GM21526 (cell line): Measurements from ENCODE around the gene PIAS3.

ENCODE experiments used
- ATAC-seq: cut with Tn5 transposase; IDR thresholded peaks from one replicate; pipeline ENCODE4 v1.9.1; 2021; ENCODE audit warnings: moderate library complexity; ENCODE audit not compliant: unreplicated experiment, low FRiP score

PIAS3 gene

DNA sequence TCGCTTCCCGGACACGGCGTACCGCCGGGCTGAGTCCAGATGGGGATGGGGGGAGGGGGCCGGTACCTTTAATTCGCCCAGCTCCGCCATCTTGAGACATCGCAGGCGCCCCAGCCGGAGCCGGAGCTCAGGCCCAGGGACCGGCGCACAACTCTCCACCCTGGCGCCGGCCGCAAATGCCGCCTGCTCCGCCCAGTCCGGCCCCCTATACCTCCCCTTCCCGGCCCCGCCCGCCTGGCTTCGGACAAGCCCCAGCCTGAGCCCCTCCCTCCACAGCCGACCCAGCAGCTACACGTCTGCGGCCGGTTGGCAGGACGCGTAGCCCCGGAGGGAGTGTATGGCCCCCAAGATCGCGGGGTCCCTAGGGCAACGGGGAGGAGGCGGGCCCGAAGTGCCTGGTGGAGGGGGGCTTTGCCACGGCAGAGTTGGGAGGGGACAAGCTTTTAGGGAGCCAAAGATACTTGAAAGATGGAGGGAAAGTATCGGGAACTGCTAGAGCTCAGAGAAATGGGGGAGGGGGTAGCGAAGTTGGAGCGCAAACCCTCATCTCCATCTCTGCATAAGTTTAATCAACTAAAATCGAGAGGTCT, at the start of gene PIAS3:
Gene PIAS3 (minus strand): TSS at position 181 of the 590 bp plus-strand sequence. CDS start 91 bp downstream, at position 90.
- ATAC-seq, result peak; percentile 83

DNA sequence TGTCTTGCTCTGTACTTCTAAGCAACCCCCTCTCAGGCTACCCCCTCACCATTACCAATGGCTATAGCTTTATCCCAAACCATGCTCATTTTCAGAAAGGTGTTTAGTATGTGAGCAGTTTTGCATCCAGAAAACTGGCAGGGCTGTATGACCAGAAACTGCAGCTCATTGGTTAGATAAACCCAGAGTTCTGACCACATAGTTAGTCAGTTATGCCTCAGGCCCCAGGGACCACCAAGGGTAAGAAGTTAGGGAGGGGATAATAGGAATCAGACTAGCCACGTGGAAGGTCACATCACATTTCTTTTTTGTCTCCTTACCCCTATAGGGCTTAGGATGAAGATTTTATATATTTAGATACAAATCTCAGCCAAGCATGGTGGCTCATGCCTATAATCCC, 49.8 kb upstream of the PIAS3 start:
- ATAC-seq, result no peak

DNA sequence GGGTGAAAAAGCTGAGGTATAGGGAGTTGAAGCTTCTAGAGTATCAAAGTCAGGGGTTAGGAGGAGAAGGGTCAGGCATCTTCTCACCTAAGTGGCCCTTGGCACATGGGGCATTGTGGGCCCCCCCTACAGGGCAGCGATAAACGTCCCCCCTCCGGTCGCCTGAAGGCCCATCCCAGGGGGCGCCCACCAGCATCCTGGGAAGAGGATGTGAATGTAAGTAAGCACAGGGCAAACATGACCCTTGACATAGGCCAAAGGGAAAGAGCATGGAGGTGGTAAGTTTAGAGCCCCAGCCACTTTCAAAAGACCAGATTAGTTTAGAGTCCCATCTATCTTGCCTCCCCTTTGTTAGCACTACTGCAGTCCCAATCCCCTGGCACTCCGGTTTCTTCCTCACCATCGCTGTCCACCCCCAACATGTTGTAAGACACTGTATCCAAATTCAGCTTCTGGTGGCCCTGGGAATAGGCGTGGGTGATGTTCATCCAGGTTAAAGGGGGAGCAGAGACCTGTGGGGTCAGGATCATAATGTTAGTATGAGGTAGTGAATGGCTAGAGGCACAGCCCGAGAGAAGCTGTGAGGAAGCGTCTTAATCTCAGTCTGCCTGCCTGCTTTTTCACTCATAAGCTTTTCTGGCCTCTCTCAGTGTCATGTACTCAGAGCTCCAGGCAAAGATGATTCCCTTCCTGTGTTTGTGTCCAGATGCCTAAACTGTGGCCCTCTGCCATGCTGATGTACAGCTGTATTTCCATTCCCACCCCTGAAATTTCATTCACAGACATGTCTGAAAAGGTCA, 48.3 kb upstream of the PIAS3 start:
- ATAC-seq, result no peak

DNA sequence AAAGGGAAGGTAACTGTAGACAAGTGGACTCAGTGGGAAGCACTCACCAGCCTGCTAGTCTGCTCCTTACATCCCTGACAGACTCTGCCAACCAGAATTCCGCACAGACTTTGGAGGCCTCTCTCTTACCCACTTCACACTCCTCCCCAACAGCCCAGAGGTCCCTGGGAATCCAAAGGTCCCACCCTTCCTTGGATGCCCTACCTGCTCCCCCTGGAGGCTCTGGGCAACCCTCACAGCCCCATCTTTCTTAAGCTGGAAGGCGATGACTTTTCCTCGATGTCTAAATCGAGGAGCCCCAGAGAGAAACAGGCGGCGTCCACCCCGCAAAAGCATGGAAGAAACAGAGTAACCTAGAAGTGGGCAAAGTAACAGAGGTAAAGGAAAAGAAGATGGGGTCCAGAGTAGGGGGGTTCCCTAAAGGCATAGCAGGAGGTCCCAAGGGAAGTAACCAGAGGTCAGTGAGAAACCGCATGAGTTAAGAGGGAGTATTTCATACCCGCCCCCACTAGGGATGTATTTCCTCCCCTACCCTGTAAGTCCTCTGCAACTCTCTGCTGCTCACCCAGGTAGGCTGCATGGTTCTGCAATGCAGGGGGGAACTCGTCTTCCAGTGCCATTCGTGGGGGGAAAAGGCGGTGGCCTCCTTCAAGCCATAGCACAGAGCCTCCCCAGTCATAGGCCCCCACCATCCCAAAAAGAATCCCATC, 42.6 kb upstream of the PIAS3 start:
- ATAC-seq, result no peak

DNA sequence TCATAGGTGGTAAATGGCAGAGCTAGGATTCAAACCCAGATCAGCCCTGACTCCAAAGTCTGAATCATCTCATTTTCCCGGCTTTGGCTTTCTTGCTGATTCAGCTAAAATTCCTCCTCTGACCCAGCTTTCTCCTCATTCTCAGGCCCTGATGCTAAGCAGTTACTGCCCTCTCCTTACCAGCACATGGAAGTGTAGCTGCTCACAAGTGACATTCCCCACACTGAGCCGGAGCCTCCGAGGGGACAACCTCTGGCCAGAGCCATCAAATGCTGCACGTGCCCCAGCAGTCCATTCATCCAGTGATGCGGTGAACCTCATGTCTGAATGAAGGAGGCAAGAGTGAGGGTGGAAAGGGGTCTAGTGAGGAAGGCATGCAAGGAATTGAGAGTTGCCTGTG, 39.9 kb upstream of the PIAS3 start:
- no peak for ATAC-seq

DNA sequence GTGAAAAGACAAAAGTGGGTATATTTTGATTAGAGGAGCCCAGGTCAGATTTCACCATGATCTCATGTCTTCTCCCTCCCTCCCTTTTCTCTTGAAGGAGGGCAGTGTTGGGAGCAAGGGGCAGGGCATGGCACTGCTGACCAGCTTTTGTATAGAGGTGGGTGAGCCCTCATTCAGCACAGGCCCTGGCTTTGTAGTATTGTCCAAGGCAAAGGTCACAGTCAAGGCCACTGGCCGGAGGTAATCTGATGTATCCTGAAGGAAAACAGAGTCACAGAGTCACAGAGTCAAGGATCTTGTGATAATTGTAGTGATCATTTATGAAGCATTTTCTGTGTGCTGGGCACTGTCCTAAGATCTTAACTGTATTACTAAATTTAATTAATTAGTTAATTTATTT, 39.1 kb upstream of the PIAS3 start:
- ATAC-seq, result no peak

DNA sequence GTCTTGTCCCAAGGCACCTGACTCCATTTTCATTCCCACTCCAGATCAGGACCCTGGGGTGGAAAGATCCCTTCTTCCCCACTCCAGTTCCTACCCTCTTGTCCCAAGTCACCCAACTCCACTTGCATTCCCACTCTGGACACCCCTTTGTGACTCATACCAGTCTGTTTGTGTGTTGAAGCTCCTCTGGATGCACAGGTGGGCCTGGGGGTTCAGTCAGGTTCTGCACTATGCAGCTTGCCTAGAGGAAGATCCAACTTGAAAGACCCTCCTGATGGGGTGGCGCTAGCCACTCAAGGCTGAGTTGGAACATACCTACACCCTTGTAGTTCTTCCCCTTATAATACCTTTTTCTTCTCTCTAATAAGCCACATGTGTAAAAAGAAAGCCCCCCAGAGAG, 36.6 kb upstream of the PIAS3 start:
- ATAC-seq, result no peak

DNA sequence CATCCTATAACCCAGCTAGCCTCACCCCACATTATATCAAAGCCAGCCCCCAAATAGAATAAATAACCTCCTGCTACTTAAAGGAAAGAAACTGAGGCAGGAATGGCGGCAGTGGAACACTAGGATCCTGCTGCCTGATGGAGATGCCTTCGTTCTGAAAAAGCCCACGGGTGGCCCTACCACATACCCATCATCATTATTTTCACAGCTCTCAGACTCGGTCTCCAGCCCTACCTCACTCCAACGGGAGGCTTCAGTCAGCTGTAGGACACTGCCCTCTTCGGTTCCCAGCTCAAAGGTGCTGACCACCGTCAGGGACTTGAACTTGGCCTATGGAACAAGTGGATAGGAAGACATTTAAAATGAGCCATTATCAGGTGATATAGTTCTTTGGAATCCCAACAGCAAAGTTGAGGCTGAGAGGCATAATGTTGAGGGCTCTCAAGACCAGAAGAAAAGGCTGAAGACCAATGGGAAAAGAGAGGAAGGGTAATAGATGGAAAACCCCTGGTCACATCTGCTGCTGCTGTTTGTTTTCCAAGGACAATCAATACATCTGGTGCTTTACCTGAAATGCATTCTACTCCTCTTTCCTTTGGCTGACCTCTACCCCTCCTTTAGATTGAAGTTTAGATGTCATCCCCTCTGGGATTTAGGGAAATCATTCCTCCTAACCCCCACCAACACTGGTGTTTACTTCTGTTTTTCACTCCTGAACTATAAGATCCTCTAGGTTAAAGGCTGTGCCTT, 34.6 kb upstream of the PIAS3 start:
- no peak for ATAC-seq

DNA sequence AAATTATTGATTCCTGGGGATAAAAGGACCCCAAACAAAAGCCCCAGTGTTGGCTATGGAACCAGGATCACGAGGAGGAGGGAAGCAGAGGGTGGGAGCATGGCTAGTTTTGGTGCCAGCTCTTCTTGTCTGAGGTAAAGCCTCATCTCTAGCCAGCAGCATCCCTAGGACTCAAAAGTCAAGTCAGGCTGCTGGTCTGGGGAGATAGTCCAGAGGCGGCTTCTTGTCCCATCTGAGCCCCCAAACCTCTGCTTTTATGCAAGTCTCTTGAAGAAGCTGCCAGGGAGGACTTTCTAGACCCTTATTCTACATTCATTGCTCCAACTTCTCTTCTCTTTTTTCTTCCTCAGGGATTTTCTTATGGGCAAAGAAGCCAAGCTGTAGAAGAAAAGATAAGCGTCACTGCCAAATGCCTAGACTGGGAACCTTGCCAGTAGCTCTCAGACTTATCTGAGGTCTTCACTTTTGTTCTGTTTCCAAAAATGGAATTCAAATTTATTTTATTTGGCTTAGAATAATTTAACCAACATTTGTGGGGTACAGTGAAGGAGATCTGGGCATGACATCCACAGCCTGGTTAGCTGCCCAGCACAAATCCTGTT, 33.7 kb upstream of the PIAS3 start:
- ATAC-seq, result no peak

DNA sequence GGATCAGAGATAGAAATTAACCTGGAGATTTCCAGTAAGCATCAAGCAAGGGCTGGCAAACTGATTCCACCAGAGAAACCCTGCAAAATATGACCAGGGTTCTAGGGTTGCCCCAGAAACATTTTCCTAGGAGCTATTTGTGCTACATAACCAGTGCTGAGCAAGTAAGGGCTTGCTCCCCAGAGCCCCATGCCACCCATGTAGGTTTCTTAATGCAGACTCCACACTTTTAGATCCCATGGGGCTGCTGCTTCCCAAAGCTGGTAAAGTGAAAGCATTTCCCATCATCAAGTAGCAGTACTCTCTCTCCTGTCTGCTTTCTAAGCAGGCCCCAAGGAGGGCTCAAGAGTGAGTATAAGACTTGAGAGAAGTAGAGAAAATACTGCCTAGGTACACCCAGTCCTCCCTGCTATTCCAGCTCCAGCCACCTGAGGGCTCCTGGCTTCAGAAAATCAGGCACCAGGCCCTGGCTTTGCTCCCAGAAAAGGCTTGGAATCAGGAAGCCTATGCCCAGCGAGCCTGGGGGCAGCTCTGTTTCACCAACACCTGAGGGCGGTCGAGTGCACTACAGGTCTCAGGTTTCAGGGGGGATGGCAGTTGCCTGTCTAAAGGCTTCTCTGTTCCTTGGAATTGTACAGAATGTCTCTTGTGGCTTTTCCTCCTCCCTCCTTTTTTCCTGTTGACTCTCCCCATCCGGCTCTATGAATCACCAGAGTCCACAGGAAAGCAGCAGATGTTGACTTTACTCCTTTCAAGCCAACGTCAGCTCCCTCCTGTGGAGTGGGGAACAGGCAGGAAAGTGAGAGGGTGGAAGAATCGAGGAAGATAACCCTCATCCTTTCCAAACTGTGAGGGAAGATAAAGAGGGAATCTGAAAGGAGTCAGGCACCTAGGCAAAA, 33.0 kb upstream of the PIAS3 start:
- no peak for ATAC-seq

DNA sequence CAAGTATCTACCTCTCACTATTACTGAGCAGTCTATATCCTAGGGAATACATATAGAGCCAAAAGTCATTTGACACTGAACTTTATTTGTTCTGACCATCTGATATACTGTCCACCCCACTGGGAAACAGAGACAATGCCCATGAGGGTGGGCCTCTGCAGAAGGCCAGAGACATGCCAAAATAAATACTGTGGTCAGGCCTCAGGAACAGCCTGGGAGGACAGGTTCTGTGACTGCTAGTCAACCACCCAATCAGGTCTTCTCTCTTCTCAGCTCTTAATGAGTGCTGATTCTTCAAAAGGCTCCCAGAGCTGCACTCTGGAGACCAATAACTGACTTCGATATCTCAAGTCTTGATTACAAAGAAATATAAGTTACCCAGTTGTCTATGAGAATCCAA, 32.3 kb upstream of the PIAS3 start:
- no peak for ATAC-seq

DNA sequence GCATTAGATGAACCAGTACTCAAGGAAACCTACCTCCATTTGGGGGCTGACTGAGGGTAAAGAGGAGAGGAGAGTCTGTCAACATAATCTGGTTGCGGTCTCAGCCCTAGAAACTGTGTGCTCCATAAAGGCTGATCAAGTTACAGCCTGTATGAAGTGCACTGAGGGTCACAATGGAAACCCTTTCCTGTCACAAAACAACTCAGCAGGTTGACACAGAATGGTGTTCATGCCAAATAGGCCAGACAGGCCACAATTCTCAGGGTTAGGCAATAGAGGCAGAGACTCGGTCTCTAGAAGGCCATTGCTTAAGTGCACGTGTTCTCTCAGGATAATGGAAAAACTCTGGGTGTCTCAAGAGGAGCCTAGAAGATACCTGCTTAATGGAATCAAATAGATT, 30.8 kb upstream of the PIAS3 start:
- ATAC-seq, result no peak

DNA sequence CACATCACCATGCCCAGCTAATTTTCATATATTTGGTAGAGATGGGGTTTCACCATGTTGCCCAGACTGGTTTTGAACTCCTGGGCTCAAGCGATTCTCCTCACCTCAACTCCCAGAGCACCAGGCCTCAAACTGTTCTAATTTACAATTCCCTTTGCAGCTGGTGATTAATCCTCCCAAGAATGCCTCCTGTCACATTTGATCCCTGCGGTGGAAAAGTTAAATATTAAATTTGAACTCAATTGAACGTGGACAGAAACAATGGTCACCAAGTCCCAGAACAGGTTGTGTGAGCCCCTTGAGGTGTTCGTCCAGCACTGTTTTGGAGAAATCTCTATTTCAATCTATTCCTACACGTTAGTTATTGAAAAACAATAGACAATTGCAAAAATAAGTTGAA, 28.8 kb upstream of the PIAS3 start:
- ATAC-seq, result no peak

DNA sequence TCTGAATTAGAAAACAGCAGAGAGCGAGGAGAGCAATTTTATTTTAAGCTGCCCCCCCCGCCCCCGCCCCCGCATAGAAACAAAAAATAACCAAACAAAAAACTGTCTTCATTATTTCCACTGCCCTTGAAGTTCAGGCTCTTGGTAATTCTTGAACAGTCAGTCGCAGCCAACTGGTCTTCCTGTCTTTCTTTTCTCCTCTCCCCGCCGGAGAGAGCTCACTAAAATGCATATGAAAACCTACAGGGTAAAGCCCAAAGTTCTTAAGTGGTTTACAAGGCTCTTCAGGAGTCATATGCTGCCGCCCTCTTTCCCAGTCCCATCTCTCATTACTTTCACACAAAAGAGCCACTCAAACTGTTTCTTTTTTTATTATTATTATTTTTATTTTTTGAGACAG, 27.9 kb upstream of the PIAS3 start:
- ATAC-seq, result no peak

DNA sequence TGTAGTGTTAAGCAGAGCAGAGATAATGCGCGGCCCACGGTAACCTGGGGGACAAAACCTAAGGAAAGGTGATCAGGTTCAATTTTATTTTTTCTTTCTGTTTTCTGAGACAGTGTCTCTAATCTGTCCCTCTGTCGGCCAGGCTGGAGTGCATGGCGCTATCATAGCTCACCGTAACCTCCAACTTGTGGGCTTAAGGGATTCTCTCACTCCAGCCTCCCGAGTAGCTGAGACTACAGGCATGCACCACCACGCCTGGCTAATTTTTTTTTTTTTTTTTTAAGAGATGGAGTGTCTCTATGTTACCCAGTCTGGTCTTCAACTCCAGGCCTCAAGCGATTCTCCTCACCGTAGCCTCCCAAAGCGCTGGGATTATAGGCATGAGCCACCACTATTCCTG, 27.5 kb upstream of the PIAS3 start:
- ATAC-seq, result no peak

DNA sequence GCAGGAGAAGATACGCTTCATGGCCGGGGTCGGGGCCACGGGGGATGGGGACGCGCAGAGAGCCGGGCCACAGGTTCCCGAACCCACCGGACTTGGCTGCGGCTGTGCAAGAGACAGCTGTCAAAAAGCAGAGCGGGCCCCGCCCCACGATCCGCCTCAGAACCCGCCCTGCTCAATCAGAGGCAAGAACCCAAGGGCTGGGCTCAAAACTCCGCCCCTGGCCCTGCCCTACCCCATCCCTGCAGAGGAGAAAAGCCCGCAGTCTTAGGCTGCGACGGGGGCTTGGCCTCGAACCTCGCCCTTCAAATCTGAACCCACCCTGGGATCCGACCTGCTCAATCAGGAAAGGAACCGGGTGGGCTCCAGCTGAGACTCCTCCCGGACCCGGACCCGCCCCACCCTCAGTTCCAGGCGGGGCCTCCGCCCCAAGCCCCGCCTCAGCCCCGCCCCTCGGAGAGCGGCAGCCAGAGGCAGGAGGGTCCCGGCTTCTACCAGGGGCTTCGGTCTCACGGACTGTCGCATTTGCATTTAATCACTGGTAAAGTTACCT, 26.9 kb upstream of the PIAS3 start, which contains the start of gene ANKRD35:
Gene ANKRD35 (minus strand): TSS at position 129 of the 550 bp plus-strand sequence. CDS start 108 bp downstream, at position 21.
- peak; percentile 94 for ATAC-seq

DNA sequence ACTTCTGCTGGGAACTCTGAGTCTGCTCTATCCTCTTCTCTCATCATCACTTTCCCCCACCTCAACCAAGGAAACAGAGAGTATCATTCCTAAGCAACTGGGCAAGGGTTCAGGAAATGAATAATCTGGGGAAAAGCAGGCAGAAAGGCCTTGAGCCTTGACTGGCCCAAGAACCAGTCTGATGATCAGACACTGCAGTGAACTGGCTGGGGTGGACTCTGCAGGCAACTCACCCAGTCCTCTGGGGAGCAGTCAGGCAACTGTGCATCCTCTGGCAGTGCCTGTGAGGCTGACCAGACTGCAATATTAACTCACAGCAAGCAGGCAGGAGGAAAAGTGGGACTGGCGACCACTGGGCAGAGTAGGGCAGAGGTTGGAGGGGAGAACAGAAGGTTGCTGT, 25.8 kb upstream of the PIAS3 start:
- ATAC-seq, result no peak

DNA sequence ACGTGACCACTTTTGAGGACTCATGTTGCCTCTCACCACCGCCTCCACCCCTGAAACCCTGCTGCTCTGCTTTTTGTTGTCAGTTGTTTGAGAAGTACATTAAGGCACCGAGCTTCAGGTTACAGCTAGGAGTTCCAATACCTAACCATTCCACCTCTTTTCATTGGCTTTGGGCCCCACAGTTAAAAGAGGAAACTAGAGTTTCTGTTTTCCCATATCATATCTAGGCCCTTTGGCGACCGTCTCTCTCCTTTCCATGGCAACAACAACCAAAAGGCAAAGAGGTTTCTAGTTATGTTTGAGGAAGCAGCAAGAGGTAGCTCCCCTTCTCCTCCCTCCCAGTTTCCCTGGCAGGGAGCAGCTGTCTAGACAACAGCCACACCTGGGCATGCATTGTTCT, 20.9 kb upstream of the PIAS3 start:
- no peak for ATAC-seq

DNA sequence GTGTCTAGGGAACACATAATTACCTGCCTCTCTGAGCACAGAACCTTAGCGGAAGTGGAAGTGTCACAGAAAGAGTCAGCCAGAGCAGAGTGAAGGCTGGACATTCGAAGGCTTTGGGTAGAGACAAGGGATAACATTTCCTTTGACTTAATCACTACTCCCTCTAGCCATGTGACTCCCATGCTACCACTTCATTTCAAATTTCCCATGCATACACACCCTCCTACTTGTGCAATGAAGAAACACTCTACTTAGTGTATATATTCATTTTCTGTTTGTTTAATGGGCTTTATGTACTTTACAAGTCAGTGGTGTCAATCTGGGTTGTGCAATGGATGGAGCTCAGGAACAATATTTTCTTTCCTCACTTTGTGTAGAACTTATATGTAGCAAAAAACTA, 19.8 kb upstream of the PIAS3 start:
- ATAC-seq, result no peak
